Measurements from ENCODE around the gene PGS1.

Gene PGS1

GRCh38 chr17:78364436-78365281 lies 13.8 kb upstream of the PGS1 start:
- no peak for DNase-seq (ENCODE audit: low read depth)

DNA sequence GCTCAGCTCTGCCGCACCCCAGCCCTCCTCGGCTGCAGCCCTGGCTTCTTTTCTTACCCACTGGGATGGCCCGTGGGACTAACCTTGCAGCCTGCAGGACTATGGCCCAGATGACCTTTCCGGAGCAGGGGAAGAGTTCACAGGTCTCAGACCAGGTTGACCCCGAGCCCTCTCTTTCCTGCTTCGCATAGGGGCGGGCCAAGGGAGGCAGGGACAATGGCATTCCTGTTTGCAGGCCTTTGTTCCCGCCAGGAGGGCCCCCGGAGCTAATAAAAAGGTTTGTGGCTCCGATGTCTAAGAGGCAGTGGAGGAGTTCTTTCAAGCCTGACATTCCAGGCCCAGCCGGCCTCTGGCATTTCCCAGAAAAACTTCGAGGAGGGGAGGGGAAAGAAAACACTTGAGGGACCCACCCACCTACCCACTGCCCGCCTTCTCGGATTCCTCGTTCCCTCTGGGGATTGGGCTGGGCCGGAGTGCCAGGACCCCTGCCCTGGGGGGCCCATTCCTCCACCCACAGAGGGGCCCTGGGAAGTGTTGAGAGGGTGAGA lies 12.8 kb upstream of the PGS1 start:
- DNase-seq (ENCODE audit: low read depth): no peak

DNA sequence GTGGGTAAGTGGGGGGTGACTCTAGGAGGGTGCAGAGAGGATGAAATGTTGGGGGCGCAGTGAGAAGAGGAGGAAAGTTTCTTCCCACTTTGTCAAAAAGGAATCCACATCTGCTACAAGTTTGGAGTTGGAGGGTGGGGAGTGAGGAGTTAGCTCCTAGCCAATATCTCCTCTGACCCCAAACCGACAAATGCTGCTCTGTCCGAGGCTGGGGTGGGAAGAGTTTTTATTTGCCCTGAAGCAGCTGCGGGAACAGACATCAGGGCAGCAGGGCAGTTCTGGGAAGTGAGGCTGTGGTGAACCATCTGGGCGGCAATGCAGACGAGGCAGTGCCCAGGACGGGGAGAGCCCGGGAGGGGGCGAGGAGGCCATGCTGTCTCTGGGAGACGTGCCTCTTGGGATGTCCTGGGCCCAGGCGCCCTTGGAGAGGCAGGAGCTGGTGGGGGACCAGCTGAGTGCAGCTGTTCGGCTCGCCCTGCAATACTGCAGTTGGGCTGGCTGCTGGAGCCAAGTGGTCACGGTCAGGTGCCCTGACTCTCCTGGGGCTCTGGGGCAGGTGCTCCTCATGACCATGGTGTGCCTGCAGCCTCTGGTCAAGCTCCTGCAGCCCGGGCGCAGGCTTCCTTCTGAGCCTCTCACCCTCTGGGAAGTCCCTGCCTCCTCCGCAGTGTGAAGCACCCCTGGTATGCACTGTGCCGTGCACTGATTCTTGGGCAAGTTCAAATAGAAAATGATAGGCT lies 12.2 kb upstream of the PGS1 start:
- no peak for DNase-seq (ENCODE audit: low read depth)

DNA sequence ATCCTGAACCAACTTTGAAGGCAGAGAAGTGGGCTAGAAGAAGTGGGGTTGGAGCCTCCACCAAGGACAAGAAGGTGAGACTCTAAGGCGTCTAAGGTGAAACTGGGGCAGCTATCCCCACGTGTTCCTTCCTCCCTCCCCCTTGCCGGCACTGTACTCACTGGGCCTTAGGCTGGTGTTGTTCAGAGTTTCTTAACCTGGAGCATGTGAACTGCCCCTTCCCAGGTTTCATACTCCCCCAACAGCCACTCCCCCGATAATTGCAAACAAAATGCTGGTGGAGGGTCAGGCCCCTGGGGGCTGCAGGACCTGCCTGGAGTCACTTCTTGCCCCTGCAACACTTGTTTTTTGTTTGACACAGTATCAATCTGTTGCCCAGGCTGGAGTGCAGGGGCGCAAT lies 11.3 kb upstream of the PGS1 start:
- no peak for DNase-seq (ENCODE audit: low read depth)

GRCh38 chr17:78368348-78368747 lies 10.1 kb upstream of the PGS1 start:
- no peak for DNase-seq (ENCODE audit: low read depth)

DNA sequence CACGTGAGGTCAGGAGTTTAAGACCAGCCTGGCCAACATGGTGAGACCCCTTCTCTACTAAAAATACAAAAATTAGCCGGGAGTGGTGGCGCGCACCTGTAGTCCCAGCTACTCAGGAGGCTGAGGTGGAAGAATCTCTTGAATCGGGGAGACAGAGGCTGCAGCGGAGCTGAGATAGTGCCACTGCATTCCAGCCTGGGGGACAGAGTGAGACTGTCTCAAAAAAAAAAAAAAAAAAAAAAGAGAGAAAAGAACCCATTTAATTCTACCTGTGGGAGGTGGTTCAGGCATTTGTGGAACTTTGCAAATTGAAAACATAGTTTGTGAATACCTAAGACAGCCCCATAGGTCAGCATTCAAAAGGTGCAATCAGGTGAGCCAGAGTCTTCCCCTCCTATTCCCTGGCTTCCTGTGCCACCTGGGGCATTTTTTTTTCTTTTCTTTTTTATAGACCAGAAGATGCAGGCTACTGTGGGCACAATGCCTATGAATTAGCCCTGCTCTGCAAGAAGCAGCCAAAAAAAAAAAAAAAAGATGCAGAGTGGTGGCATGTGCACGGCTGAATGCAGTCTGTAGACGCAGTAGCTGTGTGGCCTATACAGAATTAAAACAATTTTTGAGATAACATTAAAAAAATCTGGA lies 9.5 kb upstream of the PGS1 start:
- no peak for DNase-seq (ENCODE audit: low read depth)

DNA sequence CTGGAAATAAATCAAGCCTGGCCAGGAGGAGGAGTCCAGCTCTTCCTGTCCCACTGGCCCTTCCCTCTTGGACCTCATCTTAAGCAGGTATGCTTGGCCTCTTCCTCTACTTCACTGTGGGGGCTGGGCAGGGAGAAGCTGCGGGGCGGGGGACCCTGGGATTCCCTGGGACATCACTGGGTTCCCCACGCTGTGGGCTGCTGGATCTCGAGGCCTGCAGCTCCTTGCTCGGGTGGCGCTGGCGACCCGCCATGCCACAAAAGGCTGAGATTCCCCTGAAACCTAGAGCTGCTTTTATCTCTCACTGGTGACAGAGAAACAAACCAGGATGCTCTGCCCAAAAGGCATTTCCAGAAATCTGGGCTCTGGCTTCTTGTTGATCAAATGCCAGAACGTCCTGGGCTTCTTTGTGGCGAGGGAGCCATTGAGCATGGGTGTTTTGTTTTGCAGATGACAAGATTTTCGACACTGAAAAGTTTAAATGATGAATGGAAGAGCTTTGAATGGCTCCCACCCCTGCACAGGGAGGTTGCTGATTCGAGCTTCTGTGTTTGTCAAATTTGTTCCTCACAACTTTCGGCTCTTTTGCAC lies 8.6 kb upstream of the PGS1 start:
- DNase-seq (ENCODE audit: low read depth): no peak

GRCh38 chr17:78371056-78371455 lies 7.4 kb upstream of the PGS1 start:
- no peak for DNase-seq (ENCODE audit: low read depth)

DNA sequence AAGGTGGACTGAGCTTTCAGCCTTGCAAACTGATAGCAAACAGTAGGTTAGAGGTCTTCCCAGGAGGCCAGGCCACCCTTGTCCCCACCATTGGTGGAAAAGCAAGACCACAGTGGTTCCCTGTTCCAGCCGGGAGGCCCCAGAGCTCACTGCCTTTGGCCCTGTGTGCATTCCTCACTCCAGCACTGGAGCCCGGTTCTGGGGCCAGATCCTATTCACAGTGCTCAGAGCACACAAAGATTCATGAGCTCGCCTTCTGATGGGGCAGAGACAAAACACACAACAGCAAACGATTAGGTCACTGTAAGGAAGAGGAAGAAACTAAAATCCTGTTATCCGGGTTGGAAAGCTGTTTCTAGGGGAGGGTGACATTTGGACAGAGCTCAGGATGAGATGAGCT lies 5.6 kb upstream of the PGS1 start:
- no peak for DNase-seq (ENCODE audit: low read depth)

GRCh38 chr17:78374189-78374588 lies 4.3 kb upstream of the PGS1 start:
- DNase-seq (ENCODE audit: low read depth): no peak

DNA sequence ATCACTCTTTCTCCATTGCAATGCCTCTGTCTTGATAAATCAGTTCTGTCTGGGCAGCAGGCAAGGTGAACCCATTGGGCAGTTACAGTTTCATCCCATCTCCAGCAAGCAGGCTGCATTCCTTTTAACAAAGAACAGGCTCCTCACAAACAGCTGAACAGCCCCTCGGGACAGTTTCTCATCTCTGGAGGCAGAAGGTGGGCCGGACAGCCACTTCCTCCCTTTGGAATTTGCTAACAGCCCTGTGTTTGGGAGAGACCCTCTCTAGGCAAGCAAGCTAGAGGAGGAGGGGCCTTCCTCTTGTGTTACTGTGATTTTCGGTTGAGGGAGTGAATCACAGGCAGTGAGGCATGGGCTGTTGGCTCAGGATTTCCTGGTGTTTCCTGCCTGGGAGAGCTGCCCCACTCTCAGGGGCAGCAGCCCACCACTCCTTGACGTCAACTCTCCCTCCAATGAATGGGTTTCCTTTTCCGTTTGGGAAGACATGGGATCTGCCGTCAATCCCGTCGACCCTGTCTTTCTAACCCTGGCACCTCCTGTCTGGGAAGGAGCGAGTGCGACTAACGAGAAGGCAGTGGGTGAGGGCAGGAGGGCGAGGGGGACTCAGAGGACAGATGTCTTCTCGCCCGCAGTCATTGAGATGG lies 3.7 kb upstream of the PGS1 start:
- peak; percentile 90 for DNase-seq (ENCODE audit: low read depth)

- DNase-seq (ENCODE audit: low read depth): peak; percentile 97
Observed at GRCh38 chr17:78375401-78376151, 2.9 kb upstream of the PGS1 start.

GRCh38 chr17:78376161-78376560 lies 2.3 kb upstream of the PGS1 start:
- peak; percentile 42 for DNase-seq (ENCODE audit: low read depth)

DNA sequence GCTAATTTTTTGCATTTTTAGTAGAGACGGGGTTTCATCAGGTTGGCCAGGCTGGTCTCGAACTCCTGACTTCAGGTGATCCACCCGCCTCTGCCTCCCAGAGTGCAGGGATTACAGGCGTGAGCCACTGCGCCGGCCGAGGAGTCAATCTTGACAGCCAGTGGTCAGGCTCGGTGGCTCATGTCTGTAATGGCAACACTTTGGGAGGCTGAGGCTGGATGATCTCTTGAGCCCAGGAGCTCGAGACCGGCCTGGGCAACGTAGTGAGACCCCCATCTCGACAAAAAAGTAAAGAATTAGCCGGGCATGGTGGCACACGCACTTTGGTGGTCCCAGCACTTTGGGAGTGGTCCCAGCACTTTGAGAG lies 608 bp upstream of the PGS1 start:
- no peak for DNase-seq (ENCODE audit: low read depth)

- DNase-seq (ENCODE audit: low read depth): peak; percentile 98
Observed at GRCh38 chr17:78379131-78379491, 662 bp downstream of the PGS1 start.

GRCh38 chr17:78380370-78380769 lies 1.9 kb downstream of the PGS1 start:
- DNase-seq (ENCODE audit: low read depth): no peak

GRCh38 chr17:78381601-78382232 lies 3.3 kb downstream of the PGS1 start:
- DNase-seq (ENCODE audit: low read depth): peak; percentile 54

DNA sequence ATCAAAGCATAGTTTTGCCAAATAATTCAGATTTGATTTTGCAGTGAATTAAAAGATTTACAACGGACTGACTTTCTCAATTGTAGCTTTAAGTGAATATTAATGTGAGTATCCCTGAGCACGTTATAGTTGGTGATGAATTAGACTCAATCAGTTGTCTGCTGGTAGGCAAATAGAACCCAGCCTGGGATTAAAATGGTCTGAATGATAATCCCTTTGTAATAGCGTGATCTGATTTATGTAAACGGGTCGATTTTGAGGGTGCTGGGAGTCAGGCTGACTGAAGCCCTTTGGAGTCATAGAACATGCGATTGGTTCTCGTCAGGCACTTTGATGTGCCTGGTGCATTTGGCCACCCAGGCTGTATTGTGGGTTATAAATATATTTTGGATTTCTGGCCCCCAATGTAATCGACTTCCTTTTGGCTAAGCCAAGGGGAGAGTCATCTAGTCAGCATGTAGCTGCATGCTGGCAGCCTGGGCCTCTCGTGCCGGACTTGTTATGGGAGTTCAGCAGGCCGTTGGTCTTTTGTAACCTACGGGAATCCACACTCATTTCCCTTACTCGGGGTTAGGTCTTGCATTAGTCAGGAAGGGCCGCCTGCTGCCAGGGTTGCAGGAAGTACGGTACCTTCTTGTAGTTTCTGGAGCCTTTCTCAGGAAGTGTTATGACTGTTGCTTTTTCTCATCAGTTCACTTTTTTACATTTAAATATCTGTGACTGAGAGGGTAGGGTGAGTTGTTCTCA lies 5.4 kb downstream of the PGS1 start:
- DNase-seq (ENCODE audit: low read depth): peak; percentile 100

DNA sequence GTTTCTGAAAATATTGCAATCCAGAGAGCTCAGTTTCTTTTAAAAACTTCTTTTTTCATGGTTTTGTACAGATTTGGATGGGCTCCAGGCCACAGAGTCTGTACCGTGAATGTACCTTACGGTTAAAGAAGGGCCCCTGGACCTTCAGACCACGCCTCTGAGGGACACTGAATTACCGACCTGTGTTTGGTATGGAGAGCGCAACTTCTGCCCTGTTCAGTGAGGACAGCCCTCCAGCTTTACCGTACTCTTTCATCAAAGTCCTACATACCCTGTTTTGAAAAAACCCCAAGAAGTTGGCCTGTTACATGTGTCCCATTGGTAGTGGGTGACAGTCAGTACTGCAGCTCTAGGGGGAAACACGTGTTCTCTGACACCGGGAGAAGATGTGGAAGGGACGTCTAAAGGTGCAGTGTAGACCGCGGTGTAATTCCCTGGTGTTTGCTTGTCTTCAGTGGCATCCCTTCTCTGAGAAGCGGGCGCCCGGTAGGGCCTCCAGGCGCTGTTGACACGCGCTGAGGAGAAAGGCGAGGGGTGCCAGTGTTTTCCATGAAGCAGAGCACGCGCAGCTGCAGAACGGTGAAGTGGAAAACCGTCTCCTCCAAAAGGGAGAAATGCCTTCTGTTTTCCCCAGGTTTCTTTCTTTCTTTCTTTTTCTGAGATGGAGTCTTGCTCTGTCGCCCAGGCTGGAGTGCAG lies 6.2 kb downstream of the PGS1 start:
- DNase-seq (ENCODE audit: low read depth): no peak

Measured in ELR (cell line).